NCI-H2081 treated with DMSO at 0.1 percent for 48 hours (cell line): ENCODE measurements around the gene IBTK.
"Not testable (repeated sequence)": the region's sequence is repeated elsewhere in the genome, so short reads cannot be mapped to it uniquely, and the experiment has no call there.

ENCODE experiments used
- DNase-seq: peaks from one replicate; lab custom pipeline; 2025; lab: John Stamatoyannopoulos, UW

The IBTK gene

DNA sequence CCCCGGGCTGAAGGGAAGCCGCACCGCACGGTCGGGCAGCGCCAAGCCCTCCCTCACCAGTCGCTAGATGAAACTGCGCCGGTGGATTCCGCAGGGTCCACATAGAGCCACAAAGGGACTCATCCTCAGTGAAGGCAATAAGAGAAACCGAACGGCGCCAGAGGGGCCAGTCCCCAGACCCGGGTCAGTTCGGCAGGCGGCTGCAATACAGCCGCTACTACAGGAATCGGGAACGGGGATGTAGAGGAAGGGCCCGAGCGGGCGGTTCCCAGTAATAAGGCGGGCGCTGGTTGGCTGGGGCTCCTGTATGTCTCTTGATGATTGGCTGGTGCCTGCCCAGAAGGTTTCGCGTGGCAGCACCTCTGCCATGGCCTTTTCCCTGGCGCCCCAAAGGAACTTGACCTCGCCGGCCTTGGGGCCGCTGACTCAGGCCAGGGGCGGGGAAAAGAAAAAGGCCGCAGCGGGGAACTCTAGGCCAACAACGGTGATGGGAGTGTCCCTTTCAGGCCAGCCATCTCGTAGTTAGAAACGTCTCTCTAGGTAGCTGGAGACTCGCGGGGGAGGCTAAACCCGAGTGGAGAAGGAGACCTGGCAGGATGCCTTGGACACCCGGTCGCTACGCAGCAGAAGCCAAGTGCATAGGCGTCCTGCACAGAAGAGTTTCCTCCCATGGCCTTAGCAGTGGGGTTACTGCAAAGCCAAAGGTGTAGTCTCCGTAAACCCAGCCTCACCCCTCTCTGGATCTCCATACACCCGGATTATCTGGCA lies at the start of gene IBTK:
TSS of gene IBTK (minus strand) at position 240 of the 768 bp plus-strand sequence. CDS start 7,258 bp downstream, outside the sequence.
- peak; percentile 42 for DNase-seq

- DNase-seq, result no peak
Observed at GRCh38 chr6:82283771-82284410, 36.3 kb upstream of the IBTK start.

- DNase-seq, result not testable (repeated sequence)
Observed at GRCh38 chr6:82281550-82281949, 34.0 kb upstream of the IBTK start.

DNA sequence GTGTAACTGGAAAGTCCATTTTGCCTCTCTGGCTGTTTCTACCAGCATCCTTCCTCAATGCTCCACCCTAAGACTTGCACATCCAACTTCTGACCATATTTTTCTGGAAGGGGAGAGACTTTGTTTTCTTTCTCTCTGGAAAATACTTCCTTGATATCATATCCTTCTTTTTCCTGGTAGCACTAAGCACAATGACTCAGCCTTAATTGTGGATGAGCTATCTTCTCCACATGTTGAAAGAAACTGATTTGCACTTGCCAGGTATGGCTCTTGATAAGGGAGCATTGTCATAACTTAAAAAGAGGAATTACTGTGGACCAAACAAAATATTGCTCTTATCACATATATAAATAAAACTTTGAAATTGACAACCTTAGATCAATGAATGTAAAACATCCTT lies 30.1 kb upstream of the IBTK start:
- DNase-seq, result no peak

DNA sequence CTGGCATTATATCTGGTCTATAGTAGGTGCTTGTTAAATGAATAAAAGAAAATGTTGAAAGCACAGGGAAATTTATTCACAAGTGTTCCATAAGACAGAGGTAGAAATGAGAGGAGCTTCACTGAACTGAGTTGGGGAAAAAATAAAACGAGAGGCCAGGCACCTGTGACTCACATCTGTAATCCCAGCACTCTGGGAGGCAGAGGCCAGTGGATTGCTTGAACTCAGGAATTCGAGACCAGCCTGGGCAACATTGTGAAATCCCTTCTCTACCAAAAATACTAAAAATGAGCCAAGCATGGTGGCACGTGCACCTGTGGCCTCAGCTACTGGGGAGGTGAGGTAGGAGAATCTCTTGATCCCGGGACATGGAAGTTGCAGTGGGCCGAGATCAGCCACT lies 28.1 kb upstream of the IBTK start:
- DNase-seq, result no peak

DNA sequence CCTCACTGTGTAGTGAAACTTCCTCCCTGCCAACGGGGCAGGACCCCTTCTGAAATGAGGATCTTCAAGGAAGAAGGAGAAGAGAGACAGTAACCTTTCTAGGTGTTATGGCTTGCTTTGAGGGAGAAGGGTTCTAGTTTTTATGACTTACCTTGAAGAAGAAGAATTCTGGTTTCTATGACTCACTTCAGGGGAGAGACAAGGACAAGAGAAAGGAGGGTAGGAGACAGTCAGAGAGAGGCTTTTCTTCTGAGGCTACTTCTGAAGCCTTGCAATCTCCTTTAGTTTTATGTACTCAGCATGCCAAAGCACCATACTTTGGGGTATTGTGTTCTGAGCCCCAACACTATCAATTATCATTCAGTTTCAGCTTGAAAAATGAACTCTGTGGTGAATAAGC lies 25.8 kb upstream of the IBTK start:
- DNase-seq, result no peak

DNA sequence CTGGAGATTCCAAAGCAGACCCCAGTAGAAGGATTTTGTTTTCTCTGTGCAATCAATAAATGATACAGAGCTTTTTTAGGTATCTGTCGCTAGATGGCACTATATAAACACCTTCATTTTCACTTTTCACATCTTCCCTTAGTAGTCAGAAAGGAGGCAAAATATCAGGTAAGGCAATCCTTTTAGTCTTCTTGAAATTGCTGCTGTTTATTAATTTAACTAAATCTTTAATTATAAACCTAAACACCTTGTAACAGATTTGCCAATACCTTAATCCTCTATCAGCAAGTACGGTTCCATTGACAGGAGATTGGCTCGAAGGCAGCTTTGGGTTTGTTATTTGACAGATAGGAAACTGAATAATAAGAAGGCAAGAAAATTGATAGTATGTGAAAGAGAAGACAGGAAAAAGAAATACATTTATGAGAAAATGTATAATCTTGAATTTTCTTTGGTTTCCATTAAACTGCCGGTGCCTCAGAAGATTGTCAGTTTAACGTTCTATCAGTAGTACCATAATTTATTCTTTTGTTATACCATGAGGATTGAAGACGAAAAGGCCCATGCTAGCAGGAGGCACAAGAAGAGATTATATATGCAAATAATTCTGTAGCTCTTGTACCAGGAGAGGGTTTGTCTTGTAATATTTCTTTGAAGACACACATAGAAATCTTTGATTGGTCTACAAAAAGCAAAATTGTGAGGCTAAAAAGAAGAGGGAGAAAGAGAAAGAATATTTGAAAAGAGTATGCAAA lies 23.5 kb upstream of the IBTK start:
- DNase-seq, result no peak

DNA sequence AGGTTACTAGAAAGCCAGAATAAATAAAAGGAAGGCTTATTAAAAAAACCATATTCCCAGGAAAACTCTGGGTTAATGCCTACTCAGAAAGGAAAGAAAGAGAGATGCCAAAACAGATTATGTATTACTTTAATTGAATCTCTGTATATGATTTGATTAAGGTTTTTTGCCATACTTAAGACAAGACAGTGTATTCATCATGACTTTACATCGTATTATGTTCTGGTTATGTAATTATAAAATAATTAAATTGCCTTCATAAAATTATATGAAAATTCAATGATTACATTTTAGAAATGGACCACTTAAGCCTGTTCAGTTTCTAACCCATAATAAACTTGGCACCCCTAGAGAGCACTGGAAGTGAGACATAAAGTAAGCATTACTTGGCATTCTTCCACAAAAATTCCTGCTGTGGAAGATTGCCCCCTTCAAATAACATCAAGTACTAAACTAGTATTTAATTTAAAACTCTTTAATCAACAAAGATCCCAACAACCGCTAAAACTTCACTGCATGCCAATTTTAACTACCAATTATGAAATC lies 20.8 kb upstream of the IBTK start:
- no peak for DNase-seq

- DNase-seq, result no peak
Observed at GRCh38 chr6:82264824-82265223, 17.3 kb upstream of the IBTK start.

DNA sequence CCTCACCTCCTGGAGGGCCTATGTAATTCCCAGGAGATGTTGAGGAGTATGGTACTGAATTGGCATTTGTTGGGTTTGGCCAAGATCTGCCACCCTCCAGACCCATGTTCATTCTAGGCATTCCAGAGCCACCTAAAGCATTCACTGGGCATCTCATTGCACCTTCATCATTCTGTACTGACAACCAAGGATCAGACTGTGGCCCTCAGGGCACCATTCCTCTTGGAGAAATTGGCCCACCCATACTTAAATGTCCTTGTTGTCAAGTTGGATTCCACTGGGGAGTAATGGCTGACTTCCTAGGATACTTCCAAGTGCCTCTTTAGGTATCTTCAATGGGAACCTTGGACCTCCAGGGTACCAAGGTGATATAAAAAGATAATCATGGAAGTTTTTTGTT lies 16.8 kb upstream of the IBTK start:
- no peak for DNase-seq

DNA sequence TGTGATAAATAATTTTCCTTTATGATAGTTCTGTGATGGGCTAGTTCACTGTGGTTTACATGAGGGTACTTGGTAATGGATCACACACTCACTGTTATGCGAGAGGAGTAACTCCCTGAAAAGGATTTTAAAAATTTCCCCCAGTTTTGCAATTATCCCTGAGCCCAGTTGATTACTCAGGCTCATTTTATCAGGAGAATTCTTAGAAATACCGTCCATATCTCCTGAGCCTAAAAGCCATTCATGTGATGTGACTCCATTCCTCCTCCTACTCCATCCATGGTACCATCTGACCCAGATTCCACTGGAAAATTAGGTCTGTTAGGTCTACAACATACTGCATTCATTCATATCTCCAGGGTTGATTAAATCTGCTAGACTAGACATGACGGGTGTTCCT lies 16.4 kb upstream of the IBTK start:
- no peak for DNase-seq

GRCh38 chr6:82260997-82261732 lies 13.6 kb upstream of the IBTK start:
- DNase-seq, result no peak

GRCh38 chr6:82259389-82259788 lies 11.8 kb upstream of the IBTK start:
- DNase-seq, result no peak

- no peak for DNase-seq
Observed at GRCh38 chr6:82257088-82257774, 9.7 kb upstream of the IBTK start.

DNA sequence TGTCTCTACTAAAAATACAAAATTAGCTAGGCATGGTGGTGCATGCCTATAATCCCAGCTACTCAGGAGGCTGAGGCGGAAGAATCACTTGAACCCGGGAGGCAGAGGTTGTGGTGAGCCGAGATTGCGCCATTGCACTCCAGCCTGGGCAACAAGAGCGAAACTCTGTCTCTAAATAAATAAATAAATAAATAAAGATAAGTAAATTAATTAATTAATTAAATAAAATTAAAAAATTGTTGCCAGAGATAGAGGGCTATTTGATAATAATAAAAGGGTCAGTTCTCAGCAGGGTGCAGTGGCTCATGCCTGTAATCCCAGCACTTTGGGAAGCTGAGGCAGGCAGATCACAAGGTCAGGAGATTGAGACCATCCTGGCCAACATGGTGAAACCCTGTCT lies 7.2 kb upstream of the IBTK start:
- not testable (repeated sequence) for DNase-seq

GRCh38 chr6:82251942-82252341 lies 4.4 kb upstream of the IBTK start:
- DNase-seq, result no peak

DNA sequence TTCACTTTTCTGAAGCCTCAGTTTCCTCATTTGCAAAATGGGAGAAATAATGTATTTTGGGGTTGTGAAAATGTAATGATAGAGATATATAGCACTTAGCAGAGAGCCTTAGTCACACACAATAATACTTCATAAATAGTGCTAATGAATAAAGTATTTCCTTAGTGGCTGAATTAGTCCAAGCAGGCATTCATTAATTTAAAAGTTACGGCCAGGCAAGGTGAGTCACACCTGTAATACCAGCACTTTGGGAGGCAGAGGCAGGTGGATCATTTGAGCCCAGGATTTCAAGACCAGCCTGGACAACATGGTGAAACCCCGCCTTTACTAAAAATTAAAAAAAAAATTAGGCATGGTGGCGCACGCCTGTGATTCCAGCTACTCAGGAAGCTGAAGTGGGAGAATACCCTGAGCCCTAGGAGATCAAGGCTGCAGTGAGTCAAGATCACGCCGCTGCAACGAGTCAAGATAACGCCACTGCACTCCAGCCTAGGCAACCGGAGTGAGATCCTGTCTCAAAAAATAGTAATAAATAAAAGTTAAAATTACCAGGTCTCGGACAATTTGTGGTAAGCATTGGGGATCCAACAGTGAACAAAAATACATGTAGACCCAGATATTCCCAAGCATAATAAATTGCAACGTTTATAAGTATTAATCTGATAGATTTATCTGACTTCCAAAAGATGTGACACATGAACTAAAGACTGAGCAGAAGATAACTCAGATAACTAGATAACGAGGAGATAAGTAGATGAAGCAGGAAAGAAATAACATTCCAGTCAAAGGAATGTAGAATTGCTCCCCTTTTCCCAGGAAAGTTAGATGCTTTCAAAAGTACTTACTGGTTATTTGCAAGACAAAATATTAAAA lies 2.1 kb upstream of the IBTK start:
- DNase-seq, result no peak

DNA sequence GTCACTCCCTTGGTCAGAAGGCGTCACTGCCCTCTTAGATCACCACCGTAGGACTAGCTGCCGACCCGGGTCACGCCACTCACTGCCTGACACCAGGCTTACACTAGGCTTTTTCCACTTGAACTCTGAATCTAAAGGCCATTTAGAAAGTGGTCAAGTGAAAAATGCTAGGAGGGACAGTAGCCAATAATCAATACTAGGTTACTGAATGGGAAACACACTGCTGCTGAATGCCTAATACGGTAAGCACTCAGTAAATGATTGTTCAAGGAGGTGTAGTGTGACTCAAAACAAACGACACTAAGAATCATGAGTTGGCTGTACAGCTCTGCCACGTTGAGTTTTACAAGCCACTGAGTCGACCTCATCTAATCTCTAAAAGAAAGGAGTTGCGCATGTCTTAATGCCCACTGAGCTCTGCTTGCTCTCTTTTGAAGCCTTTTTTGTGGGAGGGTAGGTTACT lies 760 bp upstream of the IBTK start:
- DNase-seq, result no peak

GRCh38 chr6:82246802-82247504 lies 591 bp downstream of the IBTK start:
- DNase-seq, result no peak

DNA sequence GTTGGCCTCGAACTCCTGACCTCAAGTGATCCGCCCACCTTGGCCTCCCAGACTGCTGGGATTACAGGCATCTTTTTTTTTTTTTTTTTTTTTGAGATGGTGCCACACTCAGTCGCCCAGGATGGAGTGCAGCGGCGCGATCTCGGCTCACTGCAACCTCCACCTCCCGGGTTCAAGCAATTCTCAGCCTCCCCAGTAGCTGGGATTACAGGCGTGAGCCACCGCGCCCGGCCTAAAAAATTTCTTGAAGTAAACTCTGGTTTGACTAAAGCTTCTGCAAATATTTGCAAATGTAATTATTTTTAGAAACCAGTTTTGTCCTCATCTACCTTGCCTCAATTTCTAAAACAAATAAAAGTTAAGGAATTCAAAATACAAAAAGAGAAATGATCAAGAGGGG lies 1.2 kb downstream of the IBTK start:
- DNase-seq, result no peak
